ENCODE measurements around the gene CBLC. TPM values are rescaled to one million over a fixed set of nuclear protein-coding genes. Genes with fewer than 3 reads are reported as not detected.
A peak's percentile ranks its signal among the peaks of the same experiment; 100 is the strongest.

The CBLC gene
- total RNA-seq, 1 donor from 2014 or later: not detected

GRCh38 chr19:44746946-44747738 lies 30.5 kb upstream of the CBLC start:
- DNase-seq: peak; percentile 90

GRCh38 chr19:44747739-44748425 lies 29.8 kb upstream of the CBLC start:
- DNase-seq: peak; percentile 68

- peak; percentile 59 for DNase-seq
Observed at GRCh38 chr19:44748426-44749254, 29.1 kb upstream of the CBLC start, which contains the start of gene BCL3. BCL3 (plus strand) TSS chr19:44748708; CDS start chr19:44748791, 83 bp downstream.

GRCh38 chr19:44749292-44749691 lies 28.4 kb upstream of the CBLC start:
- no peak for DNase-seq

GRCh38 chr19:44749994-44750393 lies 27.7 kb upstream of the CBLC start:
- DNase-seq: no peak

GRCh38 chr19:44752123-44752815 lies 25.4 kb upstream of the CBLC start:
- no peak for DNase-seq

- peak; percentile 91 for DNase-seq
Observed at GRCh38 chr19:44752816-44753625, 24.7 kb upstream of the CBLC start.

GRCh38 chr19:44753626-44753931 lies 24.1 kb upstream of the CBLC start:
- no peak for DNase-seq

GRCh38 chr19:44753932-44754749 lies 23.5 kb upstream of the CBLC start:
- DNase-seq: peak; percentile 66

GRCh38 chr19:44754750-44755080 lies 23.0 kb upstream of the CBLC start:
- no peak for DNase-seq

GRCh38 chr19:44755219-44755618 lies 22.5 kb upstream of the CBLC start:
- no peak for DNase-seq

- DNase-seq: no peak
Observed at GRCh38 chr19:44756089-44756562, 21.6 kb upstream of the CBLC start.

GRCh38 chr19:44757057-44757734 lies 20.5 kb upstream of the CBLC start:
- no peak for DNase-seq

- DNase-seq: peak; percentile 50
Observed at GRCh38 chr19:44757735-44758505, 19.8 kb upstream of the CBLC start.

- no peak for DNase-seq
Observed at GRCh38 chr19:44758596-44758995, 19.1 kb upstream of the CBLC start.

GRCh38 chr19:44759083-44759804 lies 18.4 kb upstream of the CBLC start:
- DNase-seq: no peak

- DNase-seq: no peak
Observed at GRCh38 chr19:44762038-44762437, 15.7 kb upstream of the CBLC start.

- no peak for DNase-seq
Observed at GRCh38 chr19:44765033-44765948, 12.4 kb upstream of the CBLC start.

Measured in dermis blood vessel endothelial cell (primary cell).